ENCODE measurements around the gene FRMD3. TPM values are rescaled to one million over a fixed set of nuclear protein-coding genes. Genes with fewer than 3 reads are reported as not detected.

The FRMD3 gene
- polyA plus RNA-seq, 1 donor from 2014 or later, result 13.0 TPM

- no peaks in the 10 kb centered on the region for H3K27me3 ChIP-seq (ENCODE audit: insufficient read depth, low read depth, low read length)
- no peaks in the 10 kb centered on the region for H4K20me1 ChIP-seq (ENCODE audit: insufficient read depth)
- no peak overlapping the region for H2AFZ ChIP-seq (ENCODE audit: low read depth, low read length)
- TF ChIP-seq SMC3 (conservative IDR thresholded peaks at IDR 0.05; ENCODE audit: poor library complexity) (no peak), RAD21 (conservative IDR thresholded peaks at IDR 0.05) (no peak), MXI1 (conservative IDR thresholded peaks at IDR 0.05; ENCODE audit: poor library complexity, severe bottlenecking) (no peak), CTCF (IDR thresholded peaks at IDR 0.05; ENCODE audit: poor library complexity, severe bottlenecking) (no peak), POLR2AphosphoS5 (IDR thresholded peaks at IDR 0.05) (no peak), TAF1 (IDR thresholded peaks at IDR 0.05; ENCODE audit: low read depth) (no peak), REST (IDR thresholded peaks at IDR 0.05; ENCODE audit: borderline replicate concordance) (no peak), EZH2 (IDR thresholded peaks at IDR 0.05; ENCODE audit: borderline replicate concordance, insufficient read depth, low read length, poor library complexity, severe bottlenecking) (no peak), EP300 (conservative IDR thresholded peaks at IDR 0.05; ENCODE audit: poor library complexity, severe bottlenecking) (no peak)
- no peak overlapping the region for H3K9ac ChIP-seq (ENCODE audit: low read length)
- H3K4me2 ChIP-seq (ENCODE audit: low read length), result no peak overlapping the region
- H3K9me2 ChIP-seq (ENCODE audit: insufficient read depth, low read length), result no peaks in the 10 kb centered on the region
- H3K9me3 ChIP-seq (ENCODE audit: low read length), result no peaks in the 10 kb centered on the region
- no peaks in the 10 kb centered on the region for H3K36me3 ChIP-seq (ENCODE audit: insufficient read depth, low read length)
- H3F3A ChIP-seq (ENCODE audit: insufficient read depth, low read length, poor library complexity, severe bottlenecking), result no peaks in the 10 kb centered on the region
- no peak overlapping the region for H3K27ac ChIP-seq (ENCODE audit: low read length)
- H3K4me3 ChIP-seq (ENCODE audit: low read length), result no peak overlapping the region
- no peaks in the 10 kb centered on the region for H3K79me2 ChIP-seq (replicated peaks; ENCODE audit: insufficient read depth, low read length)
These were observed 61.1 kb downstream of the FRMD3 start for GRCh38 chr9:83477120-83477519.

GRCh38 chr9:83476513-83476912 lies 61.7 kb downstream of the FRMD3 start:
- H3K27ac ChIP-seq (ENCODE audit: low read length), result no peak overlapping the region
- no peaks in the 10 kb centered on the region for H3K9me3 ChIP-seq (ENCODE audit: low read length)
- no peaks in the 10 kb centered on the region for H4K20me1 ChIP-seq (ENCODE audit: insufficient read depth)
- no peaks in the 10 kb centered on the region for H3K36me3 ChIP-seq (ENCODE audit: insufficient read depth, low read length)
- no peak overlapping the region for H3K4me2 ChIP-seq (ENCODE audit: low read length)
- H3K79me2 ChIP-seq (replicated peaks; ENCODE audit: insufficient read depth, low read length), result no peaks in the 10 kb centered on the region
- H3K4me3 ChIP-seq (ENCODE audit: low read length), result no peak overlapping the region
- TF ChIP-seq SMC3 (conservative IDR thresholded peaks at IDR 0.05; ENCODE audit: poor library complexity), result no peak
- no peak for TF ChIP-seq CTCF (IDR thresholded peaks at IDR 0.05; ENCODE audit: poor library complexity, severe bottlenecking)
- no peak for TF ChIP-seq POLR2AphosphoS5 (IDR thresholded peaks at IDR 0.05)
- TF ChIP-seq TAF1 (IDR thresholded peaks at IDR 0.05; ENCODE audit: low read depth), result no peak
- TF ChIP-seq MXI1 (conservative IDR thresholded peaks at IDR 0.05; ENCODE audit: poor library complexity, severe bottlenecking), result no peak
- no peak for TF ChIP-seq REST (IDR thresholded peaks at IDR 0.05; ENCODE audit: borderline replicate concordance)
- TF ChIP-seq EP300 (conservative IDR thresholded peaks at IDR 0.05; ENCODE audit: poor library complexity, severe bottlenecking), result no peak
- no peak for TF ChIP-seq RAD21 (conservative IDR thresholded peaks at IDR 0.05)
- no peak for TF ChIP-seq EZH2 (IDR thresholded peaks at IDR 0.05; ENCODE audit: borderline replicate concordance, insufficient read depth, low read length, poor library complexity, severe bottlenecking)
- no peaks in the 10 kb centered on the region for H3F3A ChIP-seq (ENCODE audit: insufficient read depth, low read length, poor library complexity, severe bottlenecking)
- H3K9ac ChIP-seq (ENCODE audit: low read length), result no peak overlapping the region
- no peaks in the 10 kb centered on the region for H3K27me3 ChIP-seq (ENCODE audit: insufficient read depth, low read depth, low read length)
- no peaks in the 10 kb centered on the region for H3K9me2 ChIP-seq (ENCODE audit: insufficient read depth, low read length)
- no peak overlapping the region for H2AFZ ChIP-seq (ENCODE audit: low read depth, low read length)

Measured in neural cell (in vitro differentiated cells).